Upper lobe of right lung (tissue), 1 donor: ENCODE results near the gene MAGI2. TPM values are rescaled to one million over a fixed set of nuclear protein-coding genes. Genes with fewer than 3 reads are reported as not detected.

ENCODE experiments used
- ATAC-seq: fragments of 200-7000 bp; cut with Tn5 transposase; one replicate; pipeline ENCODE4 v1.9.1; 2020; ENCODE audit warnings: mild to moderate bottlenecking, moderate library complexity
- DNase-seq: peaks from one replicate; pipeline ENCODE4 v3.0.0-alpha.2; 2020
- H3K27ac ChIP-seq: fragments of 200-600 bp; one replicate; pipeline ENCODE4 v1.8.0; 2022
- H3K27me3 ChIP-seq: fragments of 200-600 bp; one replicate; pipeline ENCODE4 v1.8.0; 2022; ENCODE audit warnings: mild to moderate bottlenecking
- H3K36me3 ChIP-seq: fragments of 200-600 bp; one replicate; pipeline ENCODE4 v1.8.0; 2022
- H3K4me1 ChIP-seq: fragments of 200-600 bp; one replicate; pipeline ENCODE4 v1.8.0; 2022
- H3K4me3 ChIP-seq: fragments of 200-600 bp; one replicate; pipeline ENCODE4 v1.8.0; 2022; ENCODE audit warnings: mild to moderate bottlenecking
- H3K9me3 ChIP-seq: fragments of 200-600 bp; one replicate; pipeline ENCODE4 v1.8.0; 2022
- intact Hi-C: fragments of 100-400 bp; cut with DNase I; formaldehyde crosslinking; loops from one replicate; pipeline ENCODE4 v1.11.0; 2022
- total RNA-seq: library from RNA; stranded (reverse); fragmentation: NEBNext Ultra II Directional; extraction: Animal tissue kit (Norgen Biotek cat#: 25700); gene quantifications from one replicate; pipeline ENCODE4 v1.2.1, GENCODE V29; 2021
- TF ChIP-seq, protein P1 (sequence below): fragments of 200-600 bp; IDR thresholded peaks from one replicate; pipeline ENCODE4 v1.8.0; 2022; ENCODE audit warnings: antibody characterized with exemption
- donor health status: DM: no; HTN: yes; CAD: no; lungs with severe emphysema.

The MAGI2 gene
- total RNA-seq, 1 donor from 2014 or later, result 12.8 TPM

DNA sequence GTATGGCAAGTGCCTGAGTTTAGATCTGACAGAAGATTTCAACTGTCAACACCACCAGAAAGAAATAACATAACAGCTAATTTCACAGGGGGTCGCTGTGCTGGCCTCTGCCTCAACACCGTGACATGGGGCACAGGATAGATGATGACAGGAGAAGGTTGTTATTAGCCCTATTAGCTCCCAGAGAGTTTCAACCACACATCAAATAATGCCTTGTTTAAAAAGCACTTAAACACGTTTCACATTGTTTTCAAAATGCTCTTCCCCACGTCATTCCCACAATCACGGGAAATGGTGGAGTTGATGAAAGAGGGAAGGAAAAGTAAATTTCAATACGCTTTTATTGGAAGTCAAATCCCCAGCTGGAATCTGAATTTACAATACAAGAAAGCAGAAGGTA, 184.7 kb downstream of the MAGI2 start:
- Histone ChIP-seq H3K27ac (no peak overlapping the region), H3K9me3 (no peaks in the 10 kb centered on the region), H3K4me3 (no peak overlapping the region), H3K4me1 (no peaks in the 10 kb centered on the region), H3K36me3 (no peaks in the 10 kb centered on the region), H3K27me3 (no peaks in the 10 kb centered on the region)
- TF ChIP-seq, protein P1, sequence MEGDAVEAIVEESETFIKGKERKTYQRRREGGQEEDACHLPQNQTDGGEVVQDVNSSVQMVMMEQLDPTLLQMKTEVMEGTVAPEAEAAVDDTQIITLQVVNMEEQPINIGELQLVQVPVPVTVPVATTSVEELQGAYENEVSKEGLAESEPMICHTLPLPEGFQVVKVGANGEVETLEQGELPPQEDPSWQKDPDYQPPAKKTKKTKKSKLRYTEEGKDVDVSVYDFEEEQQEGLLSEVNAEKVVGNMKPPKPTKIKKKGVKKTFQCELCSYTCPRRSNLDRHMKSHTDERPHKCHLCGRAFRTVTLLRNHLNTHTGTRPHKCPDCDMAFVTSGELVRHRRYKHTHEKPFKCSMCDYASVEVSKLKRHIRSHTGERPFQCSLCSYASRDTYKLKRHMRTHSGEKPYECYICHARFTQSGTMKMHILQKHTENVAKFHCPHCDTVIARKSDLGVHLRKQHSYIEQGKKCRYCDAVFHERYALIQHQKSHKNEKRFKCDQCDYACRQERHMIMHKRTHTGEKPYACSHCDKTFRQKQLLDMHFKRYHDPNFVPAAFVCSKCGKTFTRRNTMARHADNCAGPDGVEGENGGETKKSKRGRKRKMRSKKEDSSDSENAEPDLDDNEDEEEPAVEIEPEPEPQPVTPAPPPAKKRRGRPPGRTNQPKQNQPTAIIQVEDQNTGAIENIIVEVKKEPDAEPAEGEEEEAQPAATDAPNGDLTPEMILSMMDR, result no peak
- no peak for ATAC-seq
- DNase-seq, result no peak
- intact Hi-C loops, result no loop called here

DNA sequence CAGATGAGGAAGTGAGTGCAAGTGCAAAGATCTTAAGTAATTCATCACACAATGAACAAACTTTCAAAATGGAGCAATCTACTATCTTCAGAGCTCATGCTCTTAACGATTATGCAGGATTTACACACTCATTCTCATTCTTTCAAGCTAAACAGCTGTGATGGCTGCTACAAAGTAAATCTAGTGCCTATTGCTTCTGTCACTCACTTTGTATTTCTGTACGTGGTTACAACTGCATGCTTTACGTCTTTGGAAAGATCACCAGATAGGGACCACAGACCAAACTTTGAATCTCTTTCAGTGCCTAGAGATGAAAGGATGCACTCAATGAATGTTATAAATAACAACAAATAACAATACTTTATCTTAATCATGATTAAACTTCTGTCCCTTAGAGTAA, 194.6 kb downstream of the MAGI2 start:
- H3K27me3 ChIP-seq, result no peaks in the 10 kb centered on the region
- no peak overlapping the region for H3K27ac ChIP-seq
- H3K4me3 ChIP-seq, result no peak overlapping the region
- no peaks in the 10 kb centered on the region for H3K9me3 ChIP-seq
- no peaks in the 10 kb centered on the region for H3K4me1 ChIP-seq
- intact Hi-C loops, result no loop called here
- TF ChIP-seq, protein P1, result no peak
- ATAC-seq (no peak), DNase-seq (no peak)
- no peaks in the 10 kb centered on the region for H3K36me3 ChIP-seq

DNA sequence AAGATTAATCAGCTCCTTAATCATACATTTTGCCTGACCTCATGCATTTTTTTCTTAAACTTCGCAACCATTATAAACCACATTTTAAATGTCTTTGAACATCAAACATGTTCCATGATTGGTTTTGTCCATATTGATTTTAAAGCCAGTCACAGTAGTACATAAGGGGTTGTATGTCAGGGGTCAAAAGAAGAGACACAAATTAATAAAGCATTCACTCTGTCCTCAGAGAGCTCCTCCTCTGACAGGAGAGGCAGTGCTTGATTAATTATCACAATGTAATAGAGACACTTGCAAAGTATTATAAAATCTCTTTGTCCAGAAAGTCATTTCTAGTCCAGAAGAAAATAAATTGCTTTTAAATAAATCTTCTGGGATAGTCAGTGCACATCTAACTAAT, 195.5 kb downstream of the MAGI2 start:
- Histone ChIP-seq H3K4me1 (no peaks in the 10 kb centered on the region), H3K36me3 (no peaks in the 10 kb centered on the region), H3K4me3 (no peak overlapping the region), H3K27me3 (no peaks in the 10 kb centered on the region), H3K27ac (no peak overlapping the region), H3K9me3 (no peaks in the 10 kb centered on the region)
- intact Hi-C loops, result no loop called here
- TF ChIP-seq, protein P1, result no peak
- DNase-seq, result no peak
- ATAC-seq, result no peak

DNA sequence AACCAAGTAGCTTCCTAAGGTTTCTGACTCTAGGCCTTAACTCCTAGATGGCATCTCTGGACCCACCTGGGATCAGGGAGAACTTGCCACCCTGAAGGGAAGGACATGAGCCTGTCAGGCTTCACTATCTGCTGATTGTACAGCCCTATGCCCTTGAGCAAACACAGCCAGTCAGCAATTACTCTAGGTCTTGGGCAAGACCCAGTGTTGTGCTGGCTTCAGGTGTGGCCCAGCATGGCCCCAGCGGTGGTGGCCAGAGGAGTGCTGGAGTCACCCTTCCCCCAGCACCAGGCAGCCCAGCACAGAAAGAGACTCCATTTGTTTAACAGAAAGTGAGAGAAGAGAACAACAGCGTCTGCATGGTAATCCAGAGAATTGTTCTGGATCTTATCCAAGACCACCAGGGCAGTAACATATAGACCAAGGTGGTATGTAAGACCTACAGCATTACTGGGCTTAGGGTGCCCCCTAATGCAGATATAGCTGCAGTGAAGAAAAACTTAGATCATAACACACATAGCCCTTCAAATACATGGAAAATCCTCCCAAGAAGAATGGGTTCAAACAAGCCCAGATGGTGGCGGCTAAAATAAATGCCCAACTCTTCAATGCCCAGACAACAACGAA, 207.7 kb downstream of the MAGI2 start:
- intact Hi-C loops, result no loop called here
- Histone ChIP-seq H3K36me3 (no peaks in the 10 kb centered on the region), H3K27me3 (no peaks in the 10 kb centered on the region), H3K4me3 (no peak overlapping the region), H3K4me1 (no peaks in the 10 kb centered on the region), H3K27ac (no peak overlapping the region), H3K9me3 (no peaks in the 10 kb centered on the region)
- DNase-seq, result no peak
- ATAC-seq, result no peak
- TF ChIP-seq, protein P1, result no peak

- no peak overlapping the region for H3K4me3 ChIP-seq
- TF ChIP-seq, protein P1, result no peak
- no peak overlapping the region for H3K27ac ChIP-seq
- no peaks in the 10 kb centered on the region for H3K4me1 ChIP-seq
- H3K36me3 ChIP-seq, result no peaks in the 10 kb centered on the region
- H3K9me3 ChIP-seq, result no peaks in the 10 kb centered on the region
- no peaks in the 10 kb centered on the region for H3K27me3 ChIP-seq
- intact Hi-C loops, result no loop called here
- ATAC-seq (no peak), DNase-seq (no peak)
Measured at GRCh38 chr7:79244482-79244881, 209.0 kb downstream of the MAGI2 start.
